HG03354 (cell line): ENCODE results near the gene FKBP15.

Experiments
- ATAC-seq: cut with Tn5 transposase; IDR thresholded peaks from one replicate; pipeline ENCODE4 v1.9.1; 2021; ENCODE audit warnings: mild to moderate bottlenecking; ENCODE audit not compliant: unreplicated experiment, poor library complexity, severe bottlenecking

Gene FKBP15

GRCh38 chr9:113185271-113185670 lies 35.8 kb downstream of the FKBP15 start:
- no peak for ATAC-seq

DNA sequence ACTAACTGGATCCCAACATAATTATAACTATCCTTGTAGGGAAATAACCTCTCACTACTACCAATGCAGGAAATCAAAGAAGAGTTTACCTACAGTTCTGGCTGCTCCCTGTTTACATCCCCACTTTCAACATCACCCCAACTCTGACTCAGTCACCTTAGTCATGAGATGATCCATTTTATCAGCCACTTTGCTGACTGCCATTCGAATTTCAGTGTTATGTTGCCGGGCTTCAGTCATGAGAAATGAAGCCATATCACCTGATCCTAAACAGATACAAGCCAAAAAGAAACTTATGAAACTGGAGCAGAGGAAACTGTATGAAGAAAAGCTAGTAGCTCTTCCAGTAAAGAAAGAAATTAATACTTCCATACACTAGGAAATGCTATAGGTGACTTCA lies 36.5 kb downstream of the FKBP15 start:
- no peak for ATAC-seq

DNA sequence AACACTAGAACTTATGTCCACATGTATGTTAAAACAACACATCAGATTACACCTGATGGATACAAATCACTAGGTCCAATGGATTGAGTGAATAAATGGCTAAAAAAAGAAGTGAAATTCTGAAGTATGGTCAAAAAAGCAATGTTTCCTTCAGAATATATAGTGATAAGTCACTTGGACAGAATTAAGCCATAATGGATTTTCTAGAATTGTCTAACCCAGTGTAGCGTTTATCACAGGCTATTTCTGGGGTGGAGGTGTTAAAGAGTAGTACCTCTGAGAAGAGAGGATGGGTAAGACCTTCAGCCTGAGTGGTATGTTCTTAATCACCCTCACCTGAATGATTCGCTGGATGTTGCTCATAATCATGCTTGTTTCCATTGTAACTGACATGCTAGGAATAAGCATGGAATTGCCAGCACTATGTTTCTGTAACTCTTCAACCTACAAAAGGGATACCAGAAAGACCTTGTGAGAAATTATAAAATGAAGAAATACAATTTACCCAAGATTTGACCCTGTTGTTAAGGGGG lies 37.1 kb downstream of the FKBP15 start:
- ATAC-seq = no peak

DNA sequence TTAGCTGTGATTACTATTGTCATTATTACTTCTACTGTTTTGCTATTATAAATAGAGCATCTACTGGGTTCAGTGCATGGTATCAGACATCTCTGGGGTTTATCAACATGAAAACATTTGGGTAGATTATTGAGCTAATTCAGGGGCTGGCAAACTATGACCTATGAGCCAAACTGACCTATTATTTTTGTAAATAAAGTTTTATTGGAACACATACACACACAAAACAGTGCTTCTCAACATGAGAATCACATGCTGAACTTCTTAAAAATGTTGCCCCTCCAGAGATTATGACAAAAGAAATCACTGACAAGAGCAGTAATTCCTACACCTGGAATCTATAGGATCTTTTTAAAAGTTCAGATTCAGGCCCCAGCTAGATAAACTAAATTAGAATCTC lies 39.9 kb downstream of the FKBP15 start:
- ATAC-seq = no peak

GRCh38 chr9:113179839-113180238 lies 41.2 kb downstream of the FKBP15 start:
- ATAC-seq = no peak

DNA sequence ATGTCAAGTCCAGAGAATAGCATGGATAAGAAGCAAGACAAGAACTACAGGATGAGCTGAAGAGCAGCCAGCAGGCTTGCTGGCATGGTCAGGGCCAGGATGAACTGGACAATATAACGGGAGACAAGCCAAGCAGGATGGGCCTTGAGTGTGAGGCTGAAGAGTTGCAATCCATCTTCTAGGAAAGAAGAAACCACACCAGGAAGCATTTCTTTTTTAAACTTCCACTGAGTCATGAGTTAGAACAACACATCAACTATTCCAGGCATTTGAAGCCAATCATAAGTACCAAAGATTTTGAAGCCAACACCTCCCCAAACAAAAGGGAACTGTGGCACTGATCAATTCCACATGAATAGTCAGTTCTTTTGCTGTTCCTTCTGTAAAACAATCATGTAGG lies 43.0 kb downstream of the FKBP15 start:
- no peak for ATAC-seq

GRCh38 chr9:113177251-113177650 lies 43.8 kb downstream of the FKBP15 start:
- ATAC-seq = no peak

GRCh38 chr9:113176803-113177202 lies 44.3 kb downstream of the FKBP15 start:
- no peak for ATAC-seq

GRCh38 chr9:113173341-113173740 lies 47.7 kb downstream of the FKBP15 start:
- ATAC-seq = no peak

- ATAC-seq = no peak
These were observed 52.3 kb downstream of the FKBP15 start for GRCh38 chr9:113168809-113169208.

- no peak for ATAC-seq
These were observed 55.0 kb downstream of the FKBP15 start for GRCh38 chr9:113166039-113166438.

- ATAC-seq = no peak
These were observed 56.4 kb downstream of the FKBP15 start for GRCh38 chr9:113164536-113165300.

DNA sequence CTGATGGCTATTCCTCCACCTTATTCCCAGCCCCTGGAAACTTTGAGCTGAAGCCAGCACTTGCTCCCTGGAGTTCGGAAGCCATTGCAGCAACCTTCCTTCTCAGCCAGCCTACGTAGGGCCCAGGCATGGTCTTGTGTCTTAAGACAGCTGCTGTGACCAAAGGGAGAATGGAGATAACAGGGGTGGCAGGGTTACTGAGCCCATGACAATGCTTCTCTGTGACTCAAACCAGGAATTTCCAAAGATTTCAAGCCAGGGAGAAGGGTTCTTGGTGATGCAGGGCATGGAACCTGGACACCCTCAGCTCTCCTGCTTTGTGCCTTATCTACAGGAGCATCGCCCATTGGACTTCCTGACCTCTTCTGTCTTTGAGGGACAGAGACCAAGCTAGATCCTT lies 58.1 kb downstream of the FKBP15 start:
- no peak for ATAC-seq

DNA sequence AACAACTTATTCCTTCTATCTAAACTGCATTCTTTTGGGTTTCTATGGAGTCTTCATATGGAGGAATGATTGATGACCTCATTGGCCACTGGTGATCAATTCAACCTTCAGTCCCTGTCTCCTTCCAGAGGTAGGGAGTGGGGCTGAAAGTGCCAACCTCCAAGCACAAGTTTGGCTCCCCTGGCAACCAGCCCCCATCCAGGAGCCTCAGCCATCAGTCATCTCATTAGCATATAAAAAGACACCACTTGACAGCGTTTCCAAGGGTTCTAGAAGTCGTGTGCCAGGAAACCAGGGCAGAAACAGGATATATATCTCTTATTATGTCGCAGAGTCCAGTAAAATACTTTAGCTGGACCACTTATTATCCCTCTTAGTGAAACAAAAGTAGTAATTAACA lies 60.5 kb downstream of the FKBP15 start:
- no peak for ATAC-seq

DNA sequence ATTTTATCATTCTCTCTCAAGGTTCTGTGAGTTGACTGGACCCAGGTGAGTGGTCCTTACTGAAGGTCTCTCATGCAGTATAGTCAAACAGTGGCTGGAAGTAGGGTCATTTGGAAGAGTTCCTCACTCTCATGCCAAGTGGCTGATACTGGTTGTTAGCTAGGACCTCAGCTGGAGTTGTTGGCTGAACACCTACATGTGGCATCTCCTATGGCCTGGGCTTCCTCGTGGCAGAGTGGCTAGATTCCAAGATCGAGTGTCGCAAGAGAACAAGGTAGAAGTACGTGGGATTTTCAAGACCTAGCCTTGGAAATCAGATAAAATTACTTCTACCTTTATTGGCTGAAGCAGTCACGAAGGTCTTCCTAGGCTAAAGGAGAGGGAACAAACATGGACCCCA lies 62.6 kb downstream of the FKBP15 start:
- no peak for ATAC-seq

DNA sequence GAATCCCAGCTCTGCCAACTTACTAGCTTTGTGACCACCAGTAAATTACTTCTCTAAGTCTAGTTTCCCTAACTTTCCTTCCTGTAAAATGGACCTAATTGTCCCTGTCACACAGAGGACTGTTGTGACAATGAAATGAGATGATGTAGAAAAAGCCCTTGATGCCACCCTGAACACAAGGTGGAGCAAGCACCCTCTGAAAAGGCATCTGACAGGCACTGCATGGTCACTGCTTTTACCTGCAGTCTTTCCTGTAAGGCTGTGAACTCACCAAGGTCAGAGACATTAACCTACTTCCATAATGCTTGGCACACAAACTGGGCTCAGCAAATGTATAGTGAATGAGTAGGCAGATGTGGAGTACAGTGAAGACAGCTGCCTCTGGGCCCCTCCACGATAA lies 64.2 kb downstream of the FKBP15 start:
- ATAC-seq = no peak

DNA sequence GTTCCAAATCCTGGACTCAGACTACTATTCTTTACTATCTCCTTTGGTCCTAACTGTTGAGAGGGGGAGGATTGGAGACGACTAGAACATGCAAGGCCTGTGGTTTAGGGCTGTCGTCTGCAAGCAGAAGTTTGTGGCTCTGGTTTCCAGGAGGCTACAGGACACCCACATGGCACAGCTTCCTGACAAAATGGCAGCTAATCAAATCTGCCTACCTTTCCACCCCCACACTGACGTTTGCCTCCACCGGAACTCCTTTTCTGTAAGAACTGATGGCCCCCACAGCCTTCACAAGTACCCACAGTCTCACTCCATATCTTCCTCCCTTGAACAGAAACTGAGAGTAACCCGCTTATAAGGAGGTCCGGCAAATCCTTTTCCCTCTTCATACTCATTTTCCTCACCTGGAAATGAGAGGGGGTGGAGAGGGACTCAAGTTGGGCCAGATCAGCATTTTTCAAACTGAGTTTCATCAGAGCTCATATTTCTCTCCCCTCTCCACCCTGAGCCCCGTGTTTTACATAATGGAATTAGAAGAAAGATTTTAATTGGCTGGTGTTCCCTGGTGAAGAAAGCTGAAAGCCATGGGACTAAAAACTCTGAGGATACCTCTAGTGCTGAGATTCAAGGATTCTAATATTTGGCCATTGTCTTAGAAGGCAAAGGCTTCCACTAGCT lies 65.0 kb downstream of the FKBP15 start:
- no peak for ATAC-seq

DNA sequence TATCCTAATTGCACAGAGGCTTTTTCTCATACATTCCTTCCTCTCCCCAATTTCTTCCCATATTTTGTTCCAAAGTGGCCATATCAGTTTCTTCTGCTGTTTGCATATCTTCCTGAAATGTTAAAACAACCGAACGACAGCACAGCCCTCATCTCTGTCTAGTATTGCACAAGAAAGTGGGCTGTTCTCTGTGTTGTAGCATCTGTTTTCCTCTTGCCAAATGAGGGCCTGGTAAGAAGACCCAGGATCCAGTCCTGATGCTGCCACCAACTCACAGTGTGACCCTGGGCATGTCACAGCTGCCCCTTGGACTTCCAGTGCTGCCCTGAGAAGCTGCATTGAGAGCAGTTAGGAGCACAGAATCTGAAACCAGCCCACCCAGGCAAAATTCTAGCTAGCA lies 66.1 kb downstream of the FKBP15 start:
- no peak for ATAC-seq

GRCh38 chr9:113154471-113154870 lies 66.6 kb downstream of the FKBP15 start:
- ATAC-seq = no peak

GRCh38 chr9:113153599-113153998 lies 67.5 kb downstream of the FKBP15 start:
- ATAC-seq = no peak

DNA sequence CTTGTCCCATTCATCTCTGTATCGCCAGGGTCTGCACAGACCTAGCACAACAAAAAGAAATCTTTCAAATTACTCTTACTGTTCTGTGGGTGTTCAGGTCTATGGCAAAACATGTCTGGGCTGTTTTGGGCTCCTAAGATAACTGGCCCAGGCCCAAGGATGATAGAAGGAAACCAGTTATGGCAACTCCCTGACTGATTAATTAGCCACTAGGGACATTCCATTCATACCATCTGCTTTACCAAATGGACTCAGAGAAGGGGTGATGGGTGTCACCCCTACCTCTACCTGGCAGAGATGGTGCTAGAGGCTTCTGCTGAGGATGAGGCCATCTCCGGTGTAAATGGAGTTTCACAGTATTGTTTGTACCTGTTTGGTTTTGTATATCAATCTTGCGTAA lies 68.4 kb downstream of the FKBP15 start:
- ATAC-seq = no peak
